Smooth muscle cell (in vitro differentiated cells): ENCODE data around the gene FKBP4. TPM values are rescaled to one million over a fixed set of nuclear protein-coding genes. Genes with fewer than 3 reads are reported as not detected.

Experiments used
- DNase-seq: peaks from one replicate; lab custom pipeline; 2025; ENCODE audit not compliant: unreplicated experiment; lab: John Stamatoyannopoulos, UW
- H2AFZ ChIP-seq: fragments of 200-600 bp; sonication (generic); 2 replicates; pipeline ENCODE4 v1.6.0; 2016; ENCODE audit warnings: antibody characterized with exemption, low read depth, mild to moderate bottlenecking
- H3F3A ChIP-seq: fragments of 200-600 bp; sonication (generic); 2 replicates; pipeline ENCODE4 v1.6.0; 2017; ENCODE audit warnings: antibody characterized with exemption, low read depth
- H3K27ac ChIP-seq: fragments of 200-600 bp; sonication (generic); 2 replicates; pipeline ENCODE4 v1.5.1; 2016; ENCODE audit warnings: low read depth, mild to moderate bottlenecking
- H3K27me3 ChIP-seq: fragments of 200-600 bp; sonication (generic); 2 replicates; pipeline ENCODE4 v1.6.1; 2016; ENCODE audit warnings: low read depth, mild to moderate bottlenecking
- H3K36me3 ChIP-seq: fragments of 200-600 bp; sonication (generic); 2 replicates; pipeline ENCODE4 v1.5.1; 2016; ENCODE audit warnings: low read depth
- H3K4me1 ChIP-seq: fragments of 200-600 bp; sonication (generic); 2 replicates; pipeline ENCODE4 v1.5.1; 2016; ENCODE audit warnings: low read depth
- H3K4me2 ChIP-seq: fragments of 200-600 bp; sonication (generic); 2 replicates; pipeline ENCODE4 v1.6.0; 2016; ENCODE audit warnings: mild to moderate bottlenecking
- H3K4me3 ChIP-seq: fragments of 200-600 bp; sonication (generic); 2 replicates; pipeline ENCODE4 v1.5.1; 2016; ENCODE audit warnings: mild to moderate bottlenecking
- H3K79me2 ChIP-seq: fragments of 200-600 bp; sonication (generic); 2 replicates; pipeline ENCODE4 v1.6.0; 2016; ENCODE audit warnings: low read depth, mild to moderate bottlenecking
- H3K9ac ChIP-seq: fragments of 200-600 bp; sonication (generic); 2 replicates; pipeline ENCODE4 v1.6.0; 2016; ENCODE audit warnings: low read depth
- H3K9me3 ChIP-seq: fragments of 200-600 bp; sonication (generic); replicated peaks from 2 replicates; pipeline ENCODE4 v1.5.1; 2016; ENCODE audit warnings: low read depth
- H4K20me1 ChIP-seq: fragments of 200-600 bp; sonication (generic); 2 replicates; pipeline ENCODE4 v1.6.0; 2016; ENCODE audit warnings: low read depth
- WGBS: methylation state at CpG from one replicate; pipeline ENCODE4 v1.1.7; 2016; ENCODE audit warnings: low lambda C conversion rate; 5-methylcytosine and 5-hydroxymethylcytosine counted together
- polyA plus RNA-seq: library from polyadenylated mRNA; unstranded; fragments of >200 nt; fragmentation: Nextera tagmentation; extraction: Ambion mirVana; gene quantifications from 2 replicates; pipeline ENCODE4 v1.2.1, GENCODE V29; 2016
- total RNA-seq: library from RNA; depleted of rRNA; stranded (reverse); fragments of >200 nt; gene quantifications from 2 replicates; pipeline ENCODE4 v1.2.3, GENCODE V29; 2014
- TF ChIP-seq, protein P1 (sequence below): fragments of 200-600 bp; sonication (generic); IDR thresholded peaks from 2 replicates; pipeline ENCODE4 v1.5.1; 2017; ENCODE audit warnings: borderline replicate concordance, mild to moderate bottlenecking, antibody characterized with exemption; ENCODE audit not compliant: insufficient read depth, poor library complexity, severe bottlenecking

The FKBP4 gene
- total and polyA plus RNA-seq, 2 experiments from 2014 or later: 19.0 to 32.6 TPM

DNA sequence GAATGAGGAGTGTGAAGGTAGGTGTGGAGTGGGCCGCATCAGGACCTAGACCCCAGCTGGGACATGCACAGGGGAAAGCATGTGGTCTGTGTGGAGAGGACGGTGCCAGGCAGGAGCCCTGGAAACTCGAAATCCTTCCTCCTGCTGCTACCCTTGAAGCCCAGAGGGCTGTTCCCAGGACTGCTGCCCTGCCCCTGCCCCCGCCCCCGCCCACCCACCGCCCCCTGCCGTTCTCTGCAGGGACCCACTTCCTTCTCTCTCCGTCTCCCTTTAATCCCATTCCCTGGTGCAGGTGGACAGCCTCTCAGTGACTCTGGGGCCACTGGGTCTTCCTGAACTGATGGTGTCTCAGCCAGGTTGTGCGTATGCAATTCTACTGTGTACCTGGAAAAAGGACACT, 25.7 kb downstream of the FKBP4 start:
- TF ChIP-seq, protein P1, sequence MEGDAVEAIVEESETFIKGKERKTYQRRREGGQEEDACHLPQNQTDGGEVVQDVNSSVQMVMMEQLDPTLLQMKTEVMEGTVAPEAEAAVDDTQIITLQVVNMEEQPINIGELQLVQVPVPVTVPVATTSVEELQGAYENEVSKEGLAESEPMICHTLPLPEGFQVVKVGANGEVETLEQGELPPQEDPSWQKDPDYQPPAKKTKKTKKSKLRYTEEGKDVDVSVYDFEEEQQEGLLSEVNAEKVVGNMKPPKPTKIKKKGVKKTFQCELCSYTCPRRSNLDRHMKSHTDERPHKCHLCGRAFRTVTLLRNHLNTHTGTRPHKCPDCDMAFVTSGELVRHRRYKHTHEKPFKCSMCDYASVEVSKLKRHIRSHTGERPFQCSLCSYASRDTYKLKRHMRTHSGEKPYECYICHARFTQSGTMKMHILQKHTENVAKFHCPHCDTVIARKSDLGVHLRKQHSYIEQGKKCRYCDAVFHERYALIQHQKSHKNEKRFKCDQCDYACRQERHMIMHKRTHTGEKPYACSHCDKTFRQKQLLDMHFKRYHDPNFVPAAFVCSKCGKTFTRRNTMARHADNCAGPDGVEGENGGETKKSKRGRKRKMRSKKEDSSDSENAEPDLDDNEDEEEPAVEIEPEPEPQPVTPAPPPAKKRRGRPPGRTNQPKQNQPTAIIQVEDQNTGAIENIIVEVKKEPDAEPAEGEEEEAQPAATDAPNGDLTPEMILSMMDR: no peak
- WGBS: 92% methylated on average over 4 of the region's 9 CpGs
- no peak overlapping the region for H3K4me3 ChIP-seq
- H3K9me3 ChIP-seq: no peaks in the 10 kb centered on the region
- peaks cover 6% of the 10 kb centered on the region for H3K4me1 ChIP-seq
- H3K27ac ChIP-seq: no peak overlapping the region
- H4K20me1 ChIP-seq: no peaks in the 10 kb centered on the region
- peaks cover 4% of the 10 kb centered on the region for H3K79me2 ChIP-seq
- no peak overlapping the region for H2AFZ ChIP-seq
- H3K27me3 ChIP-seq: no peaks in the 10 kb centered on the region
- no peaks in the 10 kb centered on the region for H3F3A ChIP-seq
- no peak overlapping the region for H3K4me2 ChIP-seq
- H3K36me3 ChIP-seq: peaks cover 15% of the 10 kb centered on the region
- no peak for DNase-seq
- no peak overlapping the region for H3K9ac ChIP-seq

- 65% methylated on average over 7 of the region's 7 CpGs for WGBS
- DNase-seq: no peak
- TF ChIP-seq, protein P1: no peak
- Histone ChIP-seq H3K4me3 (no peak overlapping the region), H3K79me2 (no peaks in the 10 kb centered on the region), H3K9ac (no peak overlapping the region), H3K9me3 (no peaks in the 10 kb centered on the region), H4K20me1 (no peaks in the 10 kb centered on the region), H3K27ac (no peak overlapping the region), H3F3A (no peaks in the 10 kb centered on the region), H3K4me2 (no peak overlapping the region), H3K4me1 (peaks cover 15% of the 10 kb centered on the region), H2AFZ (no peak overlapping the region), H3K36me3 (peaks cover 7% of the 10 kb centered on the region), H3K27me3 (no peaks in the 10 kb centered on the region)
Observed at GRCh38 chr12:2823483-2823882, 28.7 kb downstream of the FKBP4 start.

- Histone ChIP-seq H4K20me1 (no peaks in the 10 kb centered on the region), H3K27ac (no peak overlapping the region), H3K4me2 (no peak overlapping the region), H3F3A (no peaks in the 10 kb centered on the region), H2AFZ (no peak overlapping the region), H3K4me3 (no peak overlapping the region), H3K9ac (no peak overlapping the region), H3K36me3 (peaks cover 7% of the 10 kb centered on the region), H3K79me2 (no peaks in the 10 kb centered on the region), H3K9me3 (no peaks in the 10 kb centered on the region), H3K27me3 (no peaks in the 10 kb centered on the region), H3K4me1 (peaks cover 15% of the 10 kb centered on the region)
- 89% methylated on average over 6 of the region's 6 CpGs for WGBS
- no peak for DNase-seq
- TF ChIP-seq, protein P1: no peak
Observed at GRCh38 chr12:2824541-2824940, 29.8 kb downstream of the FKBP4 start.

DNA sequence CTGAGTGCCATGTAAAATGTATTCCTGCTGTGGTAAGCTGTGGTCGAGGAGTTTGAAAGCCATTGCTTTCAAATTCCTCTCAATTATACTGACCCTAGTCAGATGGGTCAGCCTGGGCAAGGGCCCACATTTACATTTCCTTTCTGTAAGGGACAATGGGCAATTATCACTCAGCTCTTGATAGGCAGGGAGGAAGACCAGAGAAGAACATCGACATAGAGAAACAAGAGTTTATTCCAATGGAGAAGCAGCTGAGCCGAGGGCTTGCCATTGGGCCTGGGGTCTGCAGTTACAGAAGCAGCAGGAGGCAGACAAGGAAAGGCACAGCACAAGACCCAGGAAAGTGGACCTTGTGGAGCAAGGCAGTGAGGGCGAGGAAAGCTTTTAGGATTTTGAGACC, 30.4 kb downstream of the FKBP4 start:
- TF ChIP-seq, protein P1: no peak
- no peak for DNase-seq
- Histone ChIP-seq H3K27ac (no peak overlapping the region), H3F3A (no peaks in the 10 kb centered on the region), H3K36me3 (peaks cover 7% of the 10 kb centered on the region), H2AFZ (no peak overlapping the region), H3K79me2 (no peaks in the 10 kb centered on the region), H3K4me3 (no peak overlapping the region), H3K4me2 (no peak overlapping the region), H4K20me1 (no peaks in the 10 kb centered on the region), H3K27me3 (no peaks in the 10 kb centered on the region), H3K4me1 (peaks cover 15% of the 10 kb centered on the region), H3K9ac (no peak overlapping the region), H3K9me3 (no peaks in the 10 kb centered on the region)
- WGBS: 81% methylated on average over 4 of the region's 4 CpGs
